HG03565 (cell line): Measurements from ENCODE around the gene PPM1D.
A peak's percentile ranks its signal among the peaks of the same experiment; 100 is the strongest.

Experiments
- ATAC-seq: cut with Tn5 transposase; IDR thresholded peaks from one replicate; pipeline ENCODE4 v1.9.1; 2021; ENCODE audit warnings: mild to moderate bottlenecking, moderate library complexity; ENCODE audit not compliant: unreplicated experiment

Gene PPM1D

GRCh38 chr17:60618080-60618479 lies 18.1 kb downstream of the PPM1D start:
- ATAC-seq, result no peak

- ATAC-seq, result no peak
Observed at GRCh38 chr17:60618854-60619526, 19.0 kb downstream of the PPM1D start.

- no peak for ATAC-seq
Observed at GRCh38 chr17:60622961-60623360, 23.0 kb downstream of the PPM1D start.

- ATAC-seq, result no peak
Observed at GRCh38 chr17:60623415-60623814, 23.4 kb downstream of the PPM1D start.

GRCh38 chr17:60627124-60627523 lies 27.1 kb downstream of the PPM1D start:
- no peak for ATAC-seq

- ATAC-seq, result no peak
Observed at GRCh38 chr17:60628252-60628889, 28.4 kb downstream of the PPM1D start.

GRCh38 chr17:60629120-60629519 lies 29.1 kb downstream of the PPM1D start:
- no peak for ATAC-seq

GRCh38 chr17:60630352-60630751 lies 30.4 kb downstream of the PPM1D start:
- ATAC-seq, result no peak

GRCh38 chr17:60631119-60631518 lies 31.1 kb downstream of the PPM1D start:
- ATAC-seq, result no peak

- ATAC-seq, result no peak
Observed at GRCh38 chr17:60637683-60638082, 37.7 kb downstream of the PPM1D start.

GRCh38 chr17:60639019-60639330 lies 39.0 kb downstream of the PPM1D start:
- ATAC-seq, result no peak

GRCh38 chr17:60640503-60640902 lies 40.5 kb downstream of the PPM1D start:
- no peak for ATAC-seq

GRCh38 chr17:60641126-60641525 lies 41.1 kb downstream of the PPM1D start:
- no peak for ATAC-seq

- ATAC-seq, result no peak
Observed at GRCh38 chr17:60641810-60642220, 41.8 kb downstream of the PPM1D start.

GRCh38 chr17:60645918-60646523 lies 46.0 kb downstream of the PPM1D start:
- no peak for ATAC-seq

GRCh38 chr17:60646701-60647100 lies 46.7 kb downstream of the PPM1D start:
- no peak for ATAC-seq

- ATAC-seq, result no peak
Observed at GRCh38 chr17:60647705-60648104, 47.7 kb downstream of the PPM1D start.

GRCh38 chr17:60652454-60653247 lies 52.7 kb downstream of the PPM1D start:
- ATAC-seq, result peak; percentile 93

GRCh38 chr17:60653569-60653968 lies 53.6 kb downstream of the PPM1D start:
- no peak for ATAC-seq

- ATAC-seq, result no peak
Observed at GRCh38 chr17:60656499-60656898, 56.5 kb downstream of the PPM1D start.

- ATAC-seq, result no peak
Observed at GRCh38 chr17:60659156-60659555, 59.2 kb downstream of the PPM1D start.

GRCh38 chr17:60661489-60661888 lies 61.5 kb downstream of the PPM1D start:
- no peak for ATAC-seq
